Measurements from ENCODE around the gene DENND1B. TPM values are rescaled to one million over a fixed set of nuclear protein-coding genes. Genes with fewer than 3 reads are reported as not detected.
A peak's percentile ranks its signal among the peaks of the same experiment; 100 is the strongest.

DENND1B gene
- total and polyA plus RNA-seq, 9 of the 15 experiments (the other 6 are each of a cell fraction or from before 2014, with no cell fraction given), result 2.1 to 12.1 (median 7.5) TPM

- TF ChIP-seq RBM14 (IDR thresholded peaks at IDR 0.05; ENCODE audit: borderline replicate concordance, insufficient read depth, low read depth, low read length) (no peak), ZNF586 (CRISPR knock-in tag; conservative IDR thresholded peaks at IDR 0.05) (no peak), NR3C1 (CRISPR knock-in tag; IDR thresholded peaks at IDR 0.05) (0 out of 2 replicates have a peak, but pooled peaks have one; percentile 55), L3MBTL2 (IDR thresholded peaks at IDR 0.05) (peak; percentile 39; the same call in 1 of the 2 replicates), BRCA1 (IDR thresholded peaks at IDR 0.05) (no peak), BRCA1 (CRISPR knock-in tag; IDR thresholded peaks at IDR 0.05) (no peak), NCOA2 (IDR thresholded peaks at IDR 0.05; ENCODE audit: partially characterized antibody in 2 of 2) (no peak), KDM5B (IDR thresholded peaks at IDR 0.05; ENCODE audit: insufficient replicate concordance, low read depth, low read length) (peak; percentile 44), ARID2 (IDR thresholded peaks at IDR 0.05) (0 out of 2 replicates have a peak, but pooled peaks have one; percentile 41), HMGN3 (IDR thresholded peaks at IDR 0.05; ENCODE audit: borderline replicate concordance, extremely low read depth, insufficient read length, low read depth, low read length) (peak; percentile 36), TARDBP (IDR thresholded peaks at IDR 0.05) (0 out of 2 replicates have a peak, but pooled peaks have one; percentile 36), FOXK2 (conservative IDR thresholded peaks at IDR 0.05 in 1 of 2, IDR thresholded peaks at IDR 0.05 in 1 of 2; ENCODE audit: low read depth in 2 of 2) (peak in 1 of 2 experiments; percentile 31; a peak in 1 of 4 replicates), CREB3L1 (IDR thresholded peaks at IDR 0.05; ENCODE audit: borderline replicate concordance, low read depth) (peak; percentile 23; the same call in 1 of the 2 replicates), SP1 (CRISPR knock-in tag; IDR thresholded peaks at IDR 0.05) (0 out of 2 replicates have a peak, but pooled peaks have one; percentile 39), NRF1 (conservative IDR thresholded peaks at IDR 0.05 in 1 of 2, IDR thresholded peaks at IDR 0.05 in 1 of 2) (no peak)
- TF ChIP-seq, protein P1, sequence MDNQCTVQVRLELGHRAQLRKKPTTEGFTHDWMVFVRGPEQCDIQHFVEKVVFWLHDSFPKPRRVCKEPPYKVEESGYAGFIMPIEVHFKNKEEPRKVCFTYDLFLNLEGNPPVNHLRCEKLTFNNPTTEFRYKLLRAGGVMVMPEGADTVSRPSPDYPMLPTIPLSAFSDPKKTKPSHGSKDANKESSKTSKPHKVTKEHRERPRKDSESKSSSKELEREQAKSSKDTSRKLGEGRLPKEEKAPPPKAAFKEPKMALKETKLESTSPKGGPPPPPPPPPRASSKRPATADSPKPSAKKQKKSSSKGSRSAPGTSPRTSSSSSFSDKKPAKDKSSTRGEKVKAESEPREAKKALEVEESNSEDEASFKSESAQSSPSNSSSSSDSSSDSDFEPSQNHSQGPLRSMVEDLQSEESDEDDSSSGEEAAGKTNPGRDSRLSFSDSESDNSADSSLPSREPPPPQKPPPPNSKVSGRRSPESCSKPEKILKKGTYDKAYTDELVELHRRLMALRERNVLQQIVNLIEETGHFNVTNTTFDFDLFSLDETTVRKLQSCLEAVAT (IDR thresholded peaks at IDR 0.05), result peak in 1 of 2 experiments; percentile 50; a peak in 1 of 4 replicates
- TF ChIP-seq, protein P2, sequence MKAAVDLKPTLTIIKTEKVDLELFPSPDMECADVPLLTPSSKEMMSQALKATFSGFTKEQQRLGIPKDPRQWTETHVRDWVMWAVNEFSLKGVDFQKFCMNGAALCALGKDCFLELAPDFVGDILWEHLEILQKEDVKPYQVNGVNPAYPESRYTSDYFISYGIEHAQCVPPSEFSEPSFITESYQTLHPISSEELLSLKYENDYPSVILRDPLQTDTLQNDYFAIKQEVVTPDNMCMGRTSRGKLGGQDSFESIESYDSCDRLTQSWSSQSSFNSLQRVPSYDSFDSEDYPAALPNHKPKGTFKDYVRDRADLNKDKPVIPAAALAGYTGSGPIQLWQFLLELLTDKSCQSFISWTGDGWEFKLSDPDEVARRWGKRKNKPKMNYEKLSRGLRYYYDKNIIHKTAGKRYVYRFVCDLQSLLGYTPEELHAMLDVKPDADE (conservative IDR thresholded peaks at IDR 0.05; ENCODE audit: control insufficient read depth, low read depth, low read length), result peak; percentile 72; the same call in 1 of the 2 replicates
These were observed 606 bp downstream of the DENND1B start (continued) for GRCh38 chr1:197774466-197775281.
